ENCODE data around the gene IFITM5.

The IFITM5 gene

DNA sequence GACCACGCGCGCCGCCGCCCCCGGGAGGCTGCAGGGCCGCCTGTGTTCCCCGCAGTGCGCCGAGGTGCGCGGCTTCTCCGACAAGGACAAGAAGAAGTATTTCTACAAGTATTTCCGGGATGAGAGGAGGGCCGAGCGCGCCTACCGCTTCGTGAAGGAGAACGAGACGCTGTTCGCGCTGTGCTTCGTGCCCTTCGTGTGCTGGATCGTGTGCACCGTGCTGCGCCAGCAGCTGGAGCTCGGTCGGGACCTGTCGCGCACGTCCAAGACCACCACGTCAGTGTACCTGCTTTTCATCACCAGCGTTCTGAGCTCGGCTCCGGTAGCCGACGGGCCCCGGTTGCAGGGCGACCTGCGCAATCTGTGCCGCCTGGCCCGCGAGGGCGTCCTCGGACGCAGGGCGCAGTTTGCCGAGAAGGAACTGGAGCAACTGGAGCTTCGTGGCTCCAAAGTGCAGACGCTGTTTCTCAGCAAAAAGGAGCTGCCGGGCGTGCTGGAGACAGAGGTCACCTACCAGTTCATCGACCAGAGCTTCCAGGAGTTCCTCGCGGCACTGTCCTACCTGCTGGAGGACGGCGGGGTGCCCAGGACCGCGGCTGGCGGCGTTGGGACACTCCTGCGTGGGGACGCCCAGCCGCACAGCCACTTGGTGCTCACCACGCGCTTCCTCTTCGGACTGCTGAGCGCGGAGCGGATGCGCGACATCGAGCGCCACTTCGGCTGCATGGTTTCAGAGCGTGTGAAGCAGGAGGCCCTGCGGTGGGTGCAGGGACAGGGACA lies 18.4 kb downstream of the IFITM5 start:
- TF ChIP-seq ZFHX2 (tag by site-specific recombination; conservative IDR thresholded peaks at IDR 0.05) (0 out of 2 replicates have a peak, but pooled peaks have one; percentile 8), ZIC2 (tag by site-specific recombination; IDR thresholded peaks at IDR 0.05) (no peak), GLI4 (tag by site-specific recombination; IDR thresholded peaks at IDR 0.05) (no peak), ZNF169 (tag by site-specific recombination; IDR thresholded peaks at IDR 0.05) (no peak), SCRT2 (tag by site-specific recombination; IDR thresholded peaks at IDR 0.05) (peak; percentile 68)
- TF ChIP-seq, protein P1, sequence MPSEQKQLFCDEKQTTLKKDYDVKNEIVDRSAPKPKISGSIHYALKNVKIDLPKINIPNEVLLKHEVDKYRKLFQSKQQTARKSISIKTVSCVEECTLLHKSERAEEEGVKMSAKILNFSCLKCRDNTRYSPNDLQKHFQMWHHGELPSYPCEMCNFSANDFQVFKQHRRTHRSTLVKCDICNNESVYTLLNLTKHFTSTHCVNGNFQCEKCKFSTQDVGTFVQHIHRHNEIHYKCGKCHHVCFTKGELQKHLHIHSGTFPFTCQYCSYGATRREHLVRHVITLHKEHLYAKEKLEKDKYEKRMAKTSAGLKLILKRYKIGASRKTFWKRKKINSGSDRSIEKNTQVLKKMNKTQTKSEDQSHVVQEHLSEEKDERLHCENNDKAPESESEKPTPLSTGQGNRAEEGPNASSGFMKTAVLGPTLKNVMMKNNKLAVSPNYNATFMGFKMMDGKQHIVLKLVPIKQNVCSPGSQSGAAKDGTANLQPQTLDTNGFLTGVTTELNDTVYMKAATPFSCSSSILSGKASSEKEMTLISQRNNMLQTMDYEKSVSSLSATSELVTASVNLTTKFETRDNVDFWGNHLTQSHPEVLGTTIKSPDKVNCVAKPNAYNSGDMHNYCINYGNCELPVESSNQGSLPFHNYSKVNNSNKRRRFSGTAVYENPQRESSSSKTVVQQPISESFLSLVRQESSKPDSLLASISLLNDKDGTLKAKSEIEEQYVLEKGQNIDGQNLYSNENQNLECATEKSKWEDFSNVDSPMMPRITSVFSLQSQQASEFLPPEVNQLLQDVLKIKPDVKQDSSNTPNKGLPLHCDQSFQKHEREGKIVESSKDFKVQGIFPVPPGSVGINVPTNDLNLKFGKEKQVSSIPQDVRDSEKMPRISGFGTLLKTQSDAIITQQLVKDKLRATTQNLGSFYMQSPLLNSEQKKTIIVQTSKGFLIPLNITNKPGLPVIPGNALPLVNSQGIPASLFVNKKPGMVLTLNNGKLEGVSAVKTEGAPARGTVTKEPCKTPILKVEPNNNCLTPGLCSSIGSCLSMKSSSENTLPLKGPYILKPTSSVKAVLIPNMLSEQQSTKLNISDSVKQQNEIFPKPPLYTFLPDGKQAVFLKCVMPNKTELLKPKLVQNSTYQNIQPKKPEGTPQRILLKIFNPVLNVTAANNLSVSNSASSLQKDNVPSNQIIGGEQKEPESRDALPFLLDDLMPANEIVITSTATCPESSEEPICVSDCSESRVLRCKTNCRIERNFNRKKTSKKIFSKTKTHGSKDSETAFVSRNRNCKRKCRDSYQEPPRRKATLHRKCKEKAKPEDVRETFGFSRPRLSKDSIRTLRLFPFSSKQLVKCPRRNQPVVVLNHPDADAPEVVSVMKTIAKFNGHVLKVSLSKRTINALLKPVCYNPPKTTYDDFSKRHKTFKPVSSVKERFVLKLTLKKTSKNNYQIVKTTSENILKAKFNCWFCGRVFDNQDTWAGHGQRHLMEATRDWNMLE (tag by site-specific recombination; conservative IDR thresholded peaks at IDR 0.05; ENCODE audit: low read depth) = no peak
- Histone ChIP-seq H3K9me3 (ENCODE audit: control insufficient read depth, insufficient read depth, low read depth, low read length) (no peaks in the 10 kb centered on the region), H3K4me3 (ENCODE audit: low read depth, low read length) (no peak overlapping the region), H3K4me1 (ENCODE audit: control insufficient read depth, insufficient read depth, low read length) (no peaks in the 10 kb centered on the region), H3K36me3 (ENCODE audit: control insufficient read depth in 2 of 2, insufficient read depth in 1 of 2, low read length in 2 of 2) (no peaks in the 10 kb centered on the region), H3K27ac (ENCODE audit: extremely low read depth, low read depth, low read length) (no peak overlapping the region)
- POLR2A ChIA-PET = interaction anchor here (0.6 kb wide), 1 partner anchor 83 kb away, joined by 3 read pairs; no protein-coding TSS in a partner anchor
- CTCF ChIA-PET = interaction anchor here (0.5 to 1.3 kb wide), 7 partner anchors 10 to 446 kb away, joined by 3 to 7 read pairs (median 3); no protein-coding TSS in a partner anchor

DNA sequence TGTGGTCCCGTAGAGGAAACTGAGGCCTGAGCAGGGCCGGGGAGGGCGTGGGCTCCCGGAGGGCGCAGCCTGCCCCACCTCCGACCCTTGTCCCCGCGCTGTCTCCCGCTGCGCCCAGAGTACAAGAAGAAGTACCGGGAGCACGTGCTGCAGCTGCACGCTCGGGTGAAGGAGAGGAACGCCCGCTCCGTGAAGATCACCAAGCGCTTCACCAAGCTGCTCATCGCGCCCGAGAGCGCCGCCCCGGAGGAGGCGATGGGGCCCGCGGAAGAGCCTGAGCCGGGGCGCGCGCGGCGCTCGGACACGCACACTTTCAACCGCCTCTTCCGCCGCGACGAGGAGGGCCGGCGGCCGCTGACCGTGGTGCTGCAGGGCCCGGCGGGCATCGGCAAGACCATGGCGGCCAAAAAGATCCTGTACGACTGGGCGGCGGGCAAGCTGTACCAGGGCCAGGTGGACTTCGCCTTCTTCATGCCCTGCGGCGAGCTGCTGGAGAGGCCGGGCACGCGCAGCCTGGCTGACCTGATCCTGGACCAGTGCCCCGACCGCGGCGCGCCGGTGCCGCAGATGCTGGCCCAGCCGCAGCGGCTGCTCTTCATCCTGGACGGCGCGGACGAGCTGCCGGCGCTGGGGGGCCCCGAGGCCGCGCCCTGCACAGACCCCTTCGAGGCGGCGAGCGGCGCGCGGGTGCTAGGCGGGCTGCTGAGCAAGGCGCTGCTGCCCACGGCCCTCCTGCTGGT lies 19.2 kb downstream of the IFITM5 start:
- Histone ChIP-seq H3K27ac (ENCODE audit: extremely low read depth, low read depth, low read length) (no peak overlapping the region), H3K4me3 (ENCODE audit: low read depth, low read length) (peak overlapping the region; percentile 6), H3K4me1 (ENCODE audit: control insufficient read depth, insufficient read depth, low read length) (no peaks in the 10 kb centered on the region), H3K9me3 (ENCODE audit: control insufficient read depth, insufficient read depth, low read depth, low read length) (no peaks in the 10 kb centered on the region), H3K36me3 (ENCODE audit: control insufficient read depth in 2 of 2, insufficient read depth in 1 of 2, low read length in 2 of 2) (no peaks in the 10 kb centered on the region)
- POLR2A ChIA-PET = interaction anchor here (0.6 kb wide), 1 partner anchor 84 kb away, joined by 3 read pairs; no protein-coding TSS in a partner anchor
- TF ChIP-seq ZXDB (tag by site-specific recombination; IDR thresholded peaks at IDR 0.05) (no peak), ZNF610 (tag by site-specific recombination; IDR thresholded peaks at IDR 0.05; ENCODE audit: borderline replicate concordance) (no peak), HOXC10 (CRISPR knock-in tag; IDR thresholded peaks at IDR 0.05) (peak; percentile 23; the same call in 1 of the 2 replicates), ZNF169 (tag by site-specific recombination; IDR thresholded peaks at IDR 0.05) (no peak)
- TF ChIP-seq, protein P2, sequence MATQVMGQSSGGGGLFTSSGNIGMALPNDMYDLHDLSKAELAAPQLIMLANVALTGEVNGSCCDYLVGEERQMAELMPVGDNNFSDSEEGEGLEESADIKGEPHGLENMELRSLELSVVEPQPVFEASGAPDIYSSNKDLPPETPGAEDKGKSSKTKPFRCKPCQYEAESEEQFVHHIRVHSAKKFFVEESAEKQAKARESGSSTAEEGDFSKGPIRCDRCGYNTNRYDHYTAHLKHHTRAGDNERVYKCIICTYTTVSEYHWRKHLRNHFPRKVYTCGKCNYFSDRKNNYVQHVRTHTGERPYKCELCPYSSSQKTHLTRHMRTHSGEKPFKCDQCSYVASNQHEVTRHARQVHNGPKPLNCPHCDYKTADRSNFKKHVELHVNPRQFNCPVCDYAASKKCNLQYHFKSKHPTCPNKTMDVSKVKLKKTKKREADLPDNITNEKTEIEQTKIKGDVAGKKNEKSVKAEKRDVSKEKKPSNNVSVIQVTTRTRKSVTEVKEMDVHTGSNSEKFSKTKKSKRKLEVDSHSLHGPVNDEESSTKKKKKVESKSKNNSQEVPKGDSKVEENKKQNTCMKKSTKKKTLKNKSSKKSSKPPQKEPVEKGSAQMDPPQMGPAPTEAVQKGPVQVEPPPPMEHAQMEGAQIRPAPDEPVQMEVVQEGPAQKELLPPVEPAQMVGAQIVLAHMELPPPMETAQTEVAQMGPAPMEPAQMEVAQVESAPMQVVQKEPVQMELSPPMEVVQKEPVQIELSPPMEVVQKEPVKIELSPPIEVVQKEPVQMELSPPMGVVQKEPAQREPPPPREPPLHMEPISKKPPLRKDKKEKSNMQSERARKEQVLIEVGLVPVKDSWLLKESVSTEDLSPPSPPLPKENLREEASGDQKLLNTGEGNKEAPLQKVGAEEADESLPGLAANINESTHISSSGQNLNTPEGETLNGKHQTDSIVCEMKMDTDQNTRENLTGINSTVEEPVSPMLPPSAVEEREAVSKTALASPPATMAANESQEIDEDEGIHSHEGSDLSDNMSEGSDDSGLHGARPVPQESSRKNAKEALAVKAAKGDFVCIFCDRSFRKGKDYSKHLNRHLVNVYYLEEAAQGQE (tag by site-specific recombination; IDR thresholded peaks at IDR 0.05) = peak; percentile 89
- TF ChIP-seq, protein P3, sequence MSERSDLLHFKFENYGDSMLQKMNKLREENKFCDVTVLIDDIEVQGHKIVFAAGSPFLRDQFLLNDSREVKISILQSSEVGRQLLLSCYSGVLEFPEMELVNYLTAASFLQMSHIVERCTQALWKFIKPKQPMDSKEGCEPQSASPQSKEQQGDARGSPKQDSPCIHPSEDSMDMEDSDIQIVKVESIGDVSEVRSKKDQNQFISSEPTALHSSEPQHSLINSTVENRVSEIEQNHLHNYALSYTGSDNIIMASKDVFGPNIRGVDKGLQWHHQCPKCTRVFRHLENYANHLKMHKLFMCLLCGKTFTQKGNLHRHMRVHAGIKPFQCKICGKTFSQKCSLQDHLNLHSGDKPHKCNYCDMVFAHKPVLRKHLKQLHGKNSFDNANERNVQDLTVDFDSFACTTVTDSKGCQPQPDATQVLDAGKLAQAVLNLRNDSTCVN (tag by site-specific recombination; optimal IDR thresholded peaks at IDR 0.05) = peak; percentile 45
- CTCF ChIA-PET = interaction anchor here (0.5 to 1.3 kb wide), 6 partner anchors 9 to 447 kb away, joined by 3 to 7 read pairs (median 3); no protein-coding TSS in a partner anchor

Data from HEK293 (cell line).